Hematopoietic multipotent progenitor cell treated with erythropoietin and hydrocortisone succinate and interleukin-3 and kit ligand, for 6 days (in vitro differentiated cells): ENCODE results near the gene TBC1D2B.
"Not testable (repeated sequence)": the region's sequence is repeated elsewhere in the genome, so short reads cannot be mapped to it uniquely, and the experiment has no call there.

Experiments
- DNase-seq: peaks from one replicate; pipeline ENCODE4 v3.0.0-alpha.2; 2015

Gene TBC1D2B

GRCh38 chr15:77971875-77972274 is 105.6 kb downstream of the TBC1D2B start:
- not testable (repeated sequence) for DNase-seq

DNA sequence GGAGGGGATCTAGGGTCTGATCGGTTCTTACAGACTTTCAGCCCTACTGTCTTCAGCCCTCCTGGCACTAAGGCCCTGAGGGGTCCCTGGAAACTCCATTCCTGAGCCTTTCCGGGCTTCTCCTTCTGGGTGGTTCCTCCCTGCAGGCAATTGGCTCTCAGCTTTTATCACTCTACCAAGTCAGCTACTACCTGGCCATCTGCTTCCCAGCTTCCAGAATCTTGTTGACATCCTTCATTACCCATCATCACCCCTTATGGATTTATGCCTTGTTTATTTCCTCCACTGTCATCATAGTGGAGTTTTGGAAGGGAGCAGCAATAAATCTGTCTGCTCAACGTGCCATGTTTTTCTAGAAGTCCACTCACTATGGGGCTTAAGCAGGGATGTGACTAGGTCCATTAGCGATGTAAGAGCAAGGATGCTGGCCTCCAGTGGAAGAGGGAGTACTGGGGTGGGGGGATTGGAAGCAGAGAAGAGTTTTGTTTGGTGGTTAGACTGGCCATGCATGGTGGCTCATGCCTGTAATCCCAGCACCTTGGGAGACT is 106.6 kb downstream of the TBC1D2B start:
- not testable (repeated sequence) for DNase-seq

- no peak for DNase-seq
Observed at GRCh38 chr15:77969055-77969454, 108.5 kb downstream of the TBC1D2B start.

- DNase-seq: no peak
Observed at GRCh38 chr15:77967798-77968197, 109.7 kb downstream of the TBC1D2B start.

DNA sequence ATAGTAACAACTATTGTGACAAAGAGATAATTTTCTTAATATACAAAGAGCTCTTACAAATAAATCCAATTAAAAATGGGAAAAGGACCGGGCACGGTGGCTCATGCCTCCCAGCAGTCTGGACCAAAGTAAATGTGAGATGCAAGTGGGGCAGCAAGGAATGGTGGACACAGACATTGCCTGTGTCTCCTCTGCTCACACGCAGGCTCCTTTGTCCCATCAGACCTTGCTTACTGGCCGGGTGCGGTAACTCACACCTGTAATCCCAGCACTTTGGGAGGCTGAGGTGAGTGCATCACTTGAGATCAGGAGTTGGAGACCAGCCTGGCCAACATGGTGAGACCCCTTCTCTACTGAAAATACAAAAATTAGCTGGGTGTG is 110.3 kb downstream of the TBC1D2B start:
- DNase-seq: not testable (repeated sequence)

- DNase-seq: peak; percentile 51
Observed at GRCh38 chr15:77966540-77967234, 110.8 kb downstream of the TBC1D2B start.

DNA sequence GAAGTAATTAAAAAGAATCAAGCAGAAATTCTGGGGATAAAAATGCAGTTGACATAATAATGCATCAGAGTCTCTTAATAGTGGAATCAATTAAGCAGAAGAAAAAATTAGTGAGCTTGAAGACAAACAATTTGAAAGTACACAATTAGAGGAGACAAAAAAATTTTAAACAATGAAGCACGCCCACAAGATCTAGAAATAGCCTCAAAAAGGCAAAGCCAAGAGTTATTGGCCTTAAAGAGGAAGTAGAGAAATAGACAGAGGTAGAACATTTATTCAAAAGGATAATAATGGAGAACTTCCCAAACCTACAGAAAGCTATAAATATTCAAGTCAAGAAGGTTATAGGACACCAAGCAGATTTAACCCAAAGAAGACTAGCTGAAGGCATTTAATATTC is 113.3 kb downstream of the TBC1D2B start:
- DNase-seq: no peak

DNA sequence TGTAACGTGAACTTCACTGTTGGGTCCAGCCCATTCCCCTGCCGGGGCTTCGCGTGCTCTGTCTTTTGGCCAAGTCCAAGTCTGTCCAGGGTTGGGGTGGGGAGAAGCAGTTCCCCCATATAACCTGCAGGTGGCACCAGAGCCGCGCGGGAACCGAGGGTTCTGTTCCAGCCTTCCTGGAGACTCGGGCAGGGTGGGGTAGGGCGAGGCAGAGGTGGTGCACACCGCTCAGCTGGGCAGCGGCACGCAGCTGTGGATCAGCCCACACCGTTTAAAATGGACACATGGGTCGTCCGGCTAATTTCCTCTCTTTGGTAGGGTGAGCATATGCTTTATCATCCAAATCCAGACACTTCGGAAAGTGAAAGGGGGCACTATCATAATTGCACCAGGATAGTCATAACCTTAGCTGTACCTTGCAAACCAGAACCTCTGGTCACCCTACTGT is 118.1 kb downstream of the TBC1D2B start:
- peak; percentile 87 for DNase-seq

DNA sequence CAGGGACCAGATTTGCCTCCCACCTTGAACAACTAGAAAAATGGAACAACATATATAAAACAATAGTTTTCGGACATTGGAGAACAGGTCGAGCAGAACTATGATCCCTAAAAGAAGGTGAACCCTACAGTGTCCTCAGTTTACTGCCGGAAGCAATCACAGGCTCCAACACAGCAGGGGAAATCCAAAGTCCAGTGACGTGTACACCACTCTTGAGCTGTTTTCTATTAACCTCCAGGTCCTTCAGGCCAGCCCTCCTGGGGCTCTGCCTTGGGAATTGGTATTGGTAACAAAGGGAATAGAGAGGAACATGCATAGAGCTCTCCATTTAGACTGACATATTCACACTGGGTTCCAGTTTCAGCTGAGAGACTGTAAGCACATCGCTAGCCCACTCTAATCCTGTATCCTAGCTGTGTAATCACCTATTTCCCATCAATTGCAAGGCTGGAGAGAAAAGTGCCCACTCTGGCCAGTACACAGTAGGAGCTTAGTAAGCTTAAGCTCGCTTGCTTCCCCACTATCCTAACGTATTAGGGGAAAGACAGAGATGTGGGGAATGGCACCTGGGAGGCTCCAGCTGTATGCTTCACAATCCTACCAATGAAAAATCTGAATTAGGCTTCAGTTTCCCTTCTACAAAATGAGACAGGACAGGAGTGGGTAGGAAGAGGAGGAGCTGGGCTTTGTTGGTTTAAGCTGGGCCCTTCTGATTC is 118.6 kb downstream of the TBC1D2B start:
- DNase-seq: not testable (repeated sequence)

GRCh38 chr15:77958021-77958420 is 119.5 kb downstream of the TBC1D2B start:
- not testable (repeated sequence) for DNase-seq

DNA sequence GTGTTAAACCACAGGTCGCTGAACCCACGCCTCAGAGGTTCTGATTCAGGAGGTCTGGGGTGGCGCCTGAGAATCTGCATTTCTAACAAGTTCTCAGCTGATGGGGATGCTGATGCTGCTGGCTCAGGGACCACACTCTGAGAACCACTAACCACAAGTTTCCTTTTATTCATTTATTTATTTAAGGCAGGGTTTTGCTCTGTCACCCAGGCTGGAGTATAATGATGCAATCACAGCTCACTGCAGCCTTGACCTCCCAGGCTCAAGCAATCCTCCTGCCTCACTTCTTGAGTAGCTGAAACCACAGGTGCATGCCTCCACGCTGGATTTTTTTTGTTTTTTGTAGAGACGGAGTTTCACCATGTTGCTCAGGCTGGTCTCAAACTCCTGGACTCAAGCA is 123.6 kb downstream of the TBC1D2B start:
- peak; percentile 20 for DNase-seq

DNA sequence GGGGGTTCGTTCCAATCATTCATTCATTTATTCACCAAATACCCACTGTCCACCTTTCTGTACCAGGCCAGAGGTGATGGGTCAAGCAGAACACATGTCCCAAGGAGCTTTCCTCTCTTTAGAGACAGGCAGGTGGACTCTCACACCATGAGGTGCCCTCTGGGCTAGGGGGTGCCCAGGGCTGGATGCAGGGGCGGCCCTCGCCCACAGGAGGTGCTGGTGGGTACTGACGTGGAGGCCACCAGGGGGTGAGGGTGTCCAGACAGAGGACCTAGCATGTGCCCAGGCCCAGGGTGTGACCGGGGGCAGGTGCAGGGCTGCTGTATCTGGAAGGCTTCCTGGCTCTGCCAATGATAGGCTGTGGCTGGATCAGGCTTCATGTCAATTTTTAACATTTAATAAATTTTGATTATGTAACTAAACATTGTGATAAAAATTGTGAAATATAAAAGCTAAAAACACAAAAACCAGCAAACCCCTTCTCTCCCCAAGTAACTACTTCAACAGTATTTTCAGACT is 124.5 kb downstream of the TBC1D2B start:
- not testable (repeated sequence) for DNase-seq

GRCh38 chr15:77951105-77951786 is 126.3 kb downstream of the TBC1D2B start:
- DNase-seq: not testable (repeated sequence)

- DNase-seq: not testable (repeated sequence)
Observed at GRCh38 chr15:77950470-77950869, 127.0 kb downstream of the TBC1D2B start.

- no peak for DNase-seq
Observed at GRCh38 chr15:77945566-77945965, 131.9 kb downstream of the TBC1D2B start.
